HL-60 (cell line): ENCODE data around the gene ARHGAP26.

Experiments used
- CTCF ChIP-seq: IDR thresholded peaks from one replicate; pipeline ENCODE4 v1.5.1; 2011; ENCODE audit warnings: low read length, control low read depth, inconsistent platforms; ENCODE audit not compliant: insufficient read depth
- GABPA ChIP-seq: IDR thresholded peaks from 2 replicates; pipeline ENCODE4 v1.6.1; 2012; ENCODE audit warnings: low read depth
- POLR2AphosphoS5 ChIP-seq: IDR thresholded peaks from 2 replicates; pipeline ENCODE4 v1.6.1; 2012; ENCODE audit warnings: low read depth
- REST ChIP-seq: IDR thresholded peaks from 2 replicates; pipeline ENCODE4 v1.6.1; 2012; ENCODE audit warnings: low read depth; ENCODE audit not compliant: insufficient replicate concordance

- TF ChIP-seq GABPA (no peak), CTCF (no peak), REST (no peak), POLR2AphosphoS5 (no peak)
Measured at GRCh38 chr5:143231973-143232812, 462.0 kb downstream of the ARHGAP26 start.
